HCT116 (cell line): ENCODE data around the gene SLC31A1. TPM values are rescaled to one million over a fixed set of nuclear protein-coding genes. Genes with fewer than 3 reads are reported as not detected.

Experiments
- ATAC-seq: fragments of 200-7000 bp; cut with Tn5 transposase; 2 replicates; pipeline ENCODE4 v1.9.1; 2020; ENCODE audit warnings: mild to moderate bottlenecking, moderate library complexity
- BruUV-seq: library from RNA; stranded (reverse); fragments of 400-500 nt; replicated peaks from 2 replicates; lab custom pipeline; 2021; lab: Mats Ljungman, UMichigan
- CTCF ChIA-PET: fragments of 300-600 bp; sonication (Branson Sonifier 250); formaldehyde crosslinking; loops from one replicate; lab custom pipeline; 2021; ENCODE audit warnings: antibody characterized with exemption; lab: Charles Lee
- POLR2A ChIA-PET: fragments of 300-600, 350-600 bp; sonication (Branson Sonifier 250); formaldehyde crosslinking; loops from one replicate; lab custom pipeline; 2021; ENCODE audit warnings: antibody characterized with exemption; lab: Charles Lee
- RAD21 ChIA-PET, 2 experiments: fragments of 300-600 bp; sonication (Branson Sonifier 250); formaldehyde crosslinking; loops; one replicate each; lab custom pipeline; 2023; ENCODE audit warnings: low total read pairs in 2 of 2; ENCODE audit not compliant: uncharacterized antibody in 2 of 2, unreplicated experiment in 2 of 2, low non-redundant PET in 1 of 2; lab: Charles Lee
- DNase-seq: peaks from one replicate; pipeline ENCODE4 v3.0.0-alpha.2; 2010; ENCODE audit warnings: low read depth, low spot score
- H2AFZ ChIP-seq: fragments of 200-600 bp; shearing (Covaris generic), sonication (generic); 2 replicates; pipeline ENCODE4 v1.6.1; 2017; ENCODE audit warnings: low read depth, mixed run types, mixed read lengths, antibody characterized with exemption, low read length; ENCODE audit not compliant: poor library complexity, severe bottlenecking
- H3K27ac ChIP-seq: 2 replicates; pipeline ENCODE4 v1.5.1; 2012; ENCODE audit warnings: low read depth, low read length
- H3K27me3 ChIP-seq: fragments of 200-600 bp; sonication (generic); 2 replicates; pipeline ENCODE4 v1.6.1; 2016; ENCODE audit warnings: mixed run types, low read length, mixed read lengths; ENCODE audit not compliant: insufficient read depth
- H3K36me3 ChIP-seq, 2 experiments: fragments of 200-500 bp in 1 of 2; fragments of 200-600 bp in 1 of 2; sonication (Bioruptor generic) in 1 of 2; sonication (generic) in 1 of 2; 2 replicates each; pipeline versions ENCODE4 v1.5.1 to v1.6.1; 2014 to 2016; ENCODE audit warnings: low read length in 2 of 2, inconsistent platforms in 1 of 2, mixed read lengths in 1 of 2, mixed run types in 1 of 2; ENCODE audit not compliant: insufficient read depth in 2 of 2, control insufficient read depth in 1 of 2
- H3K4me1 ChIP-seq, 2 experiments: fragments of 200-600 bp in 1 of 2; sonication (generic) in 1 of 2; 2 replicates each; pipeline versions ENCODE4 v1.5.1 to v1.6.1; 2012 to 2017; ENCODE audit warnings: low read length in 2 of 2, inconsistent platforms in 1 of 2, mild to moderate bottlenecking in 1 of 2, mixed read lengths in 1 of 2, mixed run types in 1 of 2, moderate library complexity in 1 of 2; ENCODE audit not compliant: insufficient read depth in 2 of 2, control insufficient read depth in 1 of 2
- H3K4me2 ChIP-seq: fragments of 200-600 bp; sonication (generic); 2 replicates; pipeline ENCODE4 v1.6.1; 2017; ENCODE audit warnings: mixed run types, low read length, mixed read lengths
- H3K4me3 ChIP-seq, 2 experiments: fragments of 200-600 bp in 1 of 2; sonication (generic) in 1 of 2; replicated peaks in 1 of 2; 2 replicates each; pipeline ENCODE4 v1.5.1; 2011 to 2016; ENCODE audit warnings: low read length in 2 of 2, control low read depth in 1 of 2, low read depth in 1 of 2, mild to moderate bottlenecking in 1 of 2, mixed read lengths in 1 of 2, mixed run types in 1 of 2
- H3K79me2 ChIP-seq: fragments of 200-600 bp; sonication (generic); 2 replicates; pipeline ENCODE4 v1.6.1; 2017; ENCODE audit warnings: mild to moderate bottlenecking, mixed run types, low read length, moderate library complexity, mixed read lengths; ENCODE audit not compliant: insufficient read depth
- H3K9ac ChIP-seq: fragments of 200-600 bp; sonication (generic); 2 replicates; pipeline ENCODE4 v1.6.1; 2016; ENCODE audit warnings: low read length, mixed read lengths
- H3K9me2 ChIP-seq: fragments of 200-600 bp; sonication (generic), shearing (Covaris generic); 2 replicates; pipeline ENCODE4 v1.6.1; 2017; ENCODE audit warnings: mixed run types, mild to moderate bottlenecking, moderate library complexity; ENCODE audit not compliant: insufficient read depth
- H3K9me3 ChIP-seq, 2 experiments: fragments of 200-500 bp in 1 of 2; fragments of 200-600 bp in 1 of 2; sonication (Bioruptor generic) in 1 of 2; sonication (generic) in 1 of 2; 2 replicates each; pipeline ENCODE4 v1.6.1; 2014 to 2017; ENCODE audit warnings: low read length in 2 of 2, mixed read lengths in 2 of 2, inconsistent platforms in 1 of 2, low read depth in 1 of 2, mild to moderate bottlenecking in 1 of 2, mixed run types in 1 of 2, moderate library complexity in 1 of 2; ENCODE audit not compliant: control insufficient read depth in 1 of 2, insufficient read depth in 1 of 2
- H4K20me1 ChIP-seq: fragments of 200-600 bp; sonication (generic), shearing (Covaris generic); 2 replicates; pipeline ENCODE4 v1.6.1; 2017; ENCODE audit warnings: mixed run types, mild to moderate bottlenecking, moderate library complexity; ENCODE audit not compliant: insufficient read depth
- CBX3 ChIP-seq: IDR thresholded peaks from 2 replicates; pipeline ENCODE4 v1.6.1; 2012; ENCODE audit warnings: low read depth
- EGR1 ChIP-seq: IDR thresholded peaks from 2 replicates; pipeline ENCODE4 v1.6.1; 2012; ENCODE audit warnings: low read depth
- ELF1 ChIP-seq: IDR thresholded peaks from 2 replicates; pipeline ENCODE4 v1.6.1; 2012; ENCODE audit warnings: low read depth, borderline replicate concordance
- EZH2 ChIP-seq: fragments of 200-600 bp; sonication (generic); IDR thresholded peaks from 2 replicates; pipeline ENCODE4 v1.6.1; 2017; ENCODE audit warnings: antibody characterized with exemption, mixed run types
- EZH2phosphoT487 ChIP-seq: fragments of 200-600 bp; IDR thresholded peaks from 2 replicates; pipeline ENCODE4 v1.6.1; 2018; ENCODE audit warnings: antibody characterized with exemption, borderline replicate concordance
- POLR2A ChIP-seq: IDR thresholded peaks from 2 replicates; pipeline ENCODE4 v1.7.0; 2011; ENCODE audit warnings: borderline replicate concordance; ENCODE audit not compliant: insufficient read depth, insufficient read length; ENCODE audit errors: extremely low read depth
- YY1 ChIP-seq: IDR thresholded peaks from 2 replicates; pipeline ENCODE4 v1.6.1; 2011; ENCODE audit warnings: low read length, low read depth, moderate library complexity, mild to moderate bottlenecking; ENCODE audit not compliant: insufficient replicate concordance; ENCODE audit errors: extremely low read depth
- ZFX ChIP-seq: fragments of 450-650 bp; IDR thresholded peaks from 2 replicates; pipeline ENCODE4 v1.6.1; 2017
- ZNF274 ChIP-seq: fragments of 200-500 bp; sonication (Bioruptor generic); IDR thresholded peaks from 2 replicates; pipeline ENCODE4 v1.6.1; 2014; ENCODE audit warnings: mild to moderate bottlenecking, low read depth, low read length, inconsistent platforms
- intact Hi-C: fragments of 100-400 bp; cut with micrococcal nuclease; formaldehyde crosslinking; loops from 2 replicates; pipeline ENCODE4 v1.10.0; 2022
- total RNA-seq: library from RNA; stranded (reverse); gene quantifications from one replicate; pipeline ENCODE4 v1.2.1, GENCODE V29; 2021; ENCODE audit not compliant: unreplicated experiment
- TF ChIP-seq, protein P1 (sequence below): IDR thresholded peaks from 2 replicates; pipeline ENCODE4 v1.6.1; 2012; ENCODE audit warnings: low read depth
- TF ChIP-seq, protein P2 (sequence below), 3 experiments: fragments of 200-600 bp in 1 of 3; sonication (generic) in 1 of 3; IDR thresholded peaks in 2 of 3; conservative IDR thresholded peaks in 1 of 3; 2 replicates each; pipeline ENCODE4 v1.5.1; 2012 to 2017; ENCODE audit warnings: low read depth in 2 of 3, low read length in 2 of 3, antibody characterized with exemption in 1 of 3, borderline replicate concordance in 1 of 3, control low read depth in 1 of 3, mild to moderate bottlenecking in 1 of 3, mixed read lengths in 1 of 3, mixed run types in 1 of 3, moderate library complexity in 1 of 3; ENCODE audit not compliant: insufficient read depth in 1 of 3
- TF ChIP-seq, protein P3 (sequence below): IDR thresholded peaks from 2 replicates; pipeline ENCODE4 v1.6.1; 2011; ENCODE audit warnings: mild to moderate bottlenecking, low read length, moderate library complexity; ENCODE audit not compliant: insufficient replicate concordance; ENCODE audit errors: extremely low read depth
- TF ChIP-seq, protein P4 (sequence below): IDR thresholded peaks from 2 replicates; pipeline ENCODE4 v1.6.1; 2012

The SLC31A1 gene
- total RNA-seq, 1 experiment from 2014 or later, result 24.4 TPM

DNA sequence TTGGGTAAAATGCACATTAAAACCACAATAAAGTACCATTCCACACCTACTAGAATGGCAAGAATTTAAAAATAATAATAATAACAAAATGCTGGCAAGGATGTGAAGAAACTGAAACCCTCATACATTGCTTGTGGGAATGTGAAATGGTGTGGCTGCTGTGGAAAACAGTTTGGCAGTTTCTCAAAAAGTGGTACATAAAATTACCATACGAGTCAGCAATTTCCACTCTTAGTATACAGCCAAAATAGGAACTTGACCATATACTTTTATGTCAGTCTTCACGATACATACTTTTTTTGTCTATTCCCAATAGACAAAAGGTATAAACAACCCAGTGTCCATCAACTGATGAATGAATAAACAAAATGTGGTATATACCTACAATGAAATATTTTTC is 15.9 kb upstream of the SLC31A1 start:
- intact Hi-C loops, result no loop called here
- BruUV-seq, result no TSS peak
- ChIA-PET RAD21 (no interaction called here), POLR2A (no interaction called here), CTCF (no interaction called here)
- H2AFZ ChIP-seq, result no peak overlapping the region
- TF ChIP-seq, protein P1, sequence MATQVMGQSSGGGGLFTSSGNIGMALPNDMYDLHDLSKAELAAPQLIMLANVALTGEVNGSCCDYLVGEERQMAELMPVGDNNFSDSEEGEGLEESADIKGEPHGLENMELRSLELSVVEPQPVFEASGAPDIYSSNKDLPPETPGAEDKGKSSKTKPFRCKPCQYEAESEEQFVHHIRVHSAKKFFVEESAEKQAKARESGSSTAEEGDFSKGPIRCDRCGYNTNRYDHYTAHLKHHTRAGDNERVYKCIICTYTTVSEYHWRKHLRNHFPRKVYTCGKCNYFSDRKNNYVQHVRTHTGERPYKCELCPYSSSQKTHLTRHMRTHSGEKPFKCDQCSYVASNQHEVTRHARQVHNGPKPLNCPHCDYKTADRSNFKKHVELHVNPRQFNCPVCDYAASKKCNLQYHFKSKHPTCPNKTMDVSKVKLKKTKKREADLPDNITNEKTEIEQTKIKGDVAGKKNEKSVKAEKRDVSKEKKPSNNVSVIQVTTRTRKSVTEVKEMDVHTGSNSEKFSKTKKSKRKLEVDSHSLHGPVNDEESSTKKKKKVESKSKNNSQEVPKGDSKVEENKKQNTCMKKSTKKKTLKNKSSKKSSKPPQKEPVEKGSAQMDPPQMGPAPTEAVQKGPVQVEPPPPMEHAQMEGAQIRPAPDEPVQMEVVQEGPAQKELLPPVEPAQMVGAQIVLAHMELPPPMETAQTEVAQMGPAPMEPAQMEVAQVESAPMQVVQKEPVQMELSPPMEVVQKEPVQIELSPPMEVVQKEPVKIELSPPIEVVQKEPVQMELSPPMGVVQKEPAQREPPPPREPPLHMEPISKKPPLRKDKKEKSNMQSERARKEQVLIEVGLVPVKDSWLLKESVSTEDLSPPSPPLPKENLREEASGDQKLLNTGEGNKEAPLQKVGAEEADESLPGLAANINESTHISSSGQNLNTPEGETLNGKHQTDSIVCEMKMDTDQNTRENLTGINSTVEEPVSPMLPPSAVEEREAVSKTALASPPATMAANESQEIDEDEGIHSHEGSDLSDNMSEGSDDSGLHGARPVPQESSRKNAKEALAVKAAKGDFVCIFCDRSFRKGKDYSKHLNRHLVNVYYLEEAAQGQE, result no peak
- TF ChIP-seq EGR1 (no peak), POLR2A (no peak), EZH2 (no peak), ELF1 (no peak), CBX3 (no peak), EZH2phosphoT487 (no peak), YY1 (no peak), ZNF274 (no peak), ZFX (no peak)
- TF ChIP-seq, protein P2, sequence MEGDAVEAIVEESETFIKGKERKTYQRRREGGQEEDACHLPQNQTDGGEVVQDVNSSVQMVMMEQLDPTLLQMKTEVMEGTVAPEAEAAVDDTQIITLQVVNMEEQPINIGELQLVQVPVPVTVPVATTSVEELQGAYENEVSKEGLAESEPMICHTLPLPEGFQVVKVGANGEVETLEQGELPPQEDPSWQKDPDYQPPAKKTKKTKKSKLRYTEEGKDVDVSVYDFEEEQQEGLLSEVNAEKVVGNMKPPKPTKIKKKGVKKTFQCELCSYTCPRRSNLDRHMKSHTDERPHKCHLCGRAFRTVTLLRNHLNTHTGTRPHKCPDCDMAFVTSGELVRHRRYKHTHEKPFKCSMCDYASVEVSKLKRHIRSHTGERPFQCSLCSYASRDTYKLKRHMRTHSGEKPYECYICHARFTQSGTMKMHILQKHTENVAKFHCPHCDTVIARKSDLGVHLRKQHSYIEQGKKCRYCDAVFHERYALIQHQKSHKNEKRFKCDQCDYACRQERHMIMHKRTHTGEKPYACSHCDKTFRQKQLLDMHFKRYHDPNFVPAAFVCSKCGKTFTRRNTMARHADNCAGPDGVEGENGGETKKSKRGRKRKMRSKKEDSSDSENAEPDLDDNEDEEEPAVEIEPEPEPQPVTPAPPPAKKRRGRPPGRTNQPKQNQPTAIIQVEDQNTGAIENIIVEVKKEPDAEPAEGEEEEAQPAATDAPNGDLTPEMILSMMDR (IDR thresholded peaks at IDR 0.05 in 2 of 3, conservative IDR thresholded peaks at IDR 0.05 in 1 of 3; ENCODE audit: borderline replicate concordance in 1 of 3, insufficient read depth in 1 of 3, low read depth in 2 of 3, low read length in 2 of 3), result no peak
- TF ChIP-seq, protein P3, sequence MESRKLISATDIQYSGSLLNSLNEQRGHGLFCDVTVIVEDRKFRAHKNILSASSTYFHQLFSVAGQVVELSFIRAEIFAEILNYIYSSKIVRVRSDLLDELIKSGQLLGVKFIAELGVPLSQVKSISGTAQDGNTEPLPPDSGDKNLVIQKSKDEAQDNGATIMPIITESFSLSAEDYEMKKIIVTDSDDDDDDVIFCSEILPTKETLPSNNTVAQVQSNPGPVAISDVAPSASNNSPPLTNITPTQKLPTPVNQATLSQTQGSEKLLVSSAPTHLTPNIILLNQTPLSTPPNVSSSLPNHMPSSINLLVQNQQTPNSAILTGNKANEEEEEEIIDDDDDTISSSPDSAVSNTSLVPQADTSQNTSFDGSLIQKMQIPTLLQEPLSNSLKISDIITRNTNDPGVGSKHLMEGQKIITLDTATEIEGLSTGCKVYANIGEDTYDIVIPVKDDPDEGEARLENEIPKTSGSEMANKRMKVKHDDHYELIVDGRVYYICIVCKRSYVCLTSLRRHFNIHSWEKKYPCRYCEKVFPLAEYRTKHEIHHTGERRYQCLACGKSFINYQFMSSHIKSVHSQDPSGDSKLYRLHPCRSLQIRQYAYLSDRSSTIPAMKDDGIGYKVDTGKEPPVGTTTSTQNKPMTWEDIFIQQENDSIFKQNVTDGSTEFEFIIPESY, result no peak
- TF ChIP-seq, protein P4, sequence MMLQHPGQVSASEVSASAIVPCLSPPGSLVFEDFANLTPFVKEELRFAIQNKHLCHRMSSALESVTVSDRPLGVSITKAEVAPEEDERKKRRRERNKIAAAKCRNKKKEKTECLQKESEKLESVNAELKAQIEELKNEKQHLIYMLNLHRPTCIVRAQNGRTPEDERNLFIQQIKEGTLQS, result no peak
- H3K4me1 ChIP-seq, result no peaks in the 10 kb centered on the region
- no peaks in the 10 kb centered on the region for H3K79me2 ChIP-seq
- no peak overlapping the region for H3K4me3 ChIP-seq
- no peaks in the 10 kb centered on the region for H3K27me3 ChIP-seq
- H3K9ac ChIP-seq, result no peak overlapping the region
- no peak overlapping the region for H3K27ac ChIP-seq
- no peaks in the 10 kb centered on the region for H3K9me3 ChIP-seq
- H3K9me2 ChIP-seq, result no peaks in the 10 kb centered on the region
- peaks cover 10 to 11% of the 10 kb centered on the region in 2 experiments; a peak in 3 of 4 replicates for H3K36me3 ChIP-seq
- H3K4me2 ChIP-seq, result no peak overlapping the region
- no peak for ATAC-seq
- no peak for DNase-seq
- H4K20me1 ChIP-seq, result no peaks in the 10 kb centered on the region
